ENCODE results near the gene CNNM3. TPM values are rescaled to one million over a fixed set of nuclear protein-coding genes. Genes with fewer than 3 reads are reported as not detected.
A peak's percentile ranks its signal among the peaks of the same experiment; 100 is the strongest.

Gene CNNM3
- total and polyA plus RNA-seq, 2 experiments from 2014 or later: 17.1 to 25.8 TPM

DNA sequence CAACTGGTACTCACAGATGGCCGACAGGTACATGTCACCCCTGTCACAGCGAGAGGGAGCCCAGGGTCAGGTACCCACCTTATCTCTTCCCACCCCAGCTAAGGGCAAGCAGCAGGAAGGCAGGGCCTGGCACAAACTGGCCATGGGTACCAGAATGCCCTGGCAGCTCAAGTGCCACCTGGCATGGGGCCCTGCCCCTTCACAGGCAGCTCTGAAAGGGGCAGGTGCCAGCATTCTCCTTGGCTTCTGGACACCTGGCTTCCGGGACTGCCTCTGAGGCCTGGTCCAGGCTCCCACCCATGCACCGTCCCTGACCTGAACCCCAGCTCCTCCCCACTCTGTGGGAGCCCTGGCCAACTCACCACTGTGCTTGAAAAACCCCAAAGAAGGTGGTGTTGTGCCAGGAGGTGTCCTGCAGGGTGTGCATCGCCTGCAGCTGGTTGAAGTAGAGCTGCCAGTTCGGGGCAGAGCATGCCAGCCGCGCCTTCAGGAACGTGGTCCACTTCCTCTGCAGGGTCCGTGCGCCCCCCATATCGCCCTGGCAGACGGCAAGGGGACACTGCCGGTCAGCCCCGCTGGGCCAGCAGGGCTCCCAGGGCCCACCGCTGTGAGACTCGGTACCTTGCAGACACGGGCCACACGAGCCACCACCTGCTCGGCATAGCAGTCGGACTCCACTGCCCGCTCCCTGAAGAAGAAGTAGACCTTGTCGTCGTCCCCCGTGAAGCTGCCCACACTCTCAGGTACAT is 48.4 kb downstream of the CNNM3 start:
- H4K20me1 ChIP-seq (ENCODE audit: insufficient read depth, poor library complexity, severe bottlenecking): peaks cover 57% of the 10 kb centered on the region
- H3K4me2 ChIP-seq: no peak overlapping the region
- H3K27me3 ChIP-seq: no peaks in the 10 kb centered on the region
- no peaks in the 10 kb centered on the region for H3K36me3 ChIP-seq (replicated peaks; ENCODE audit: insufficient read depth, low read depth)
- H3K4me1 ChIP-seq (ENCODE audit: insufficient read depth): peaks cover 30% of the 10 kb centered on the region
- no peak for TF ChIP-seq EZH2phosphoT487 (IDR thresholded peaks at IDR 0.05; ENCODE audit: low read depth, severe bottlenecking, unreplicated experiment)
- no peak for TF ChIP-seq EZH2 (IDR thresholded peaks at IDR 0.05; ENCODE audit: borderline replicate concordance)
- TF ChIP-seq CTCF (IDR thresholded peaks at IDR 0.05; ENCODE audit: poor library complexity): no peak
- DNase-seq (ENCODE audit: low spot score): no peak
- H3K27ac ChIP-seq: no peak overlapping the region
- WGBS (ENCODE audit: low lambda C conversion rate, missing lambda C conversion rate): 95% methylated on average over 25 of the region's 25 CpGs
- H3K4me3 ChIP-seq: no peak overlapping the region
- H3K9me2 ChIP-seq (replicated peaks; ENCODE audit: insufficient read depth): no peaks in the 10 kb centered on the region
- H3K79me2 ChIP-seq: peaks cover 62% of the 10 kb centered on the region
- H3K9me3 ChIP-seq (ENCODE audit: low read depth): no peaks in the 10 kb centered on the region
- no peak overlapping the region for H2AFZ ChIP-seq

DNA sequence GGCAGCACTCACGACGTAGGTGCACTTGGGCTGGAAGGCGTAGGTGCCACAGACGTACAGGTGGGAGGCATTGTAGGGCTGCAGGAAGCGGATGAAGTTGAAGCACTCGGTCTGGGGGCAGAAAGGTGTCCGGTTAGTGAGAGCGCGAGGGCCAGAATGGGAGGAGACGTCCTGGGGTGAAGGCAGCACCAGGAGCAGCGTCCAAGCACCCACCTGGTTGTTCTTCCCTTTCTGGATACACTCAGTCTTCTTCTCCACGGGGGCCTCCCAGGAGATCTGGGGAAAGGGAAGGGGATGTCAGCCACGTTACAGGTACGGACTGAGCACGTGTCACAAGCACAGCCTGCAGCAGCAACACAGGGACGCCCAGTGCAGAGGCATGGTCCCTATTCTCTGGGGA is 49.6 kb downstream of the CNNM3 start:
- Histone ChIP-seq H3K79me2 (peaks cover 63% of the 10 kb centered on the region), H3K27me3 (no peaks in the 10 kb centered on the region), H3K4me3 (no peak overlapping the region), H3K9me3 (ENCODE audit: low read depth) (no peaks in the 10 kb centered on the region), H3K4me2 (peak overlapping the region; percentile 99), H3K9me2 (replicated peaks; ENCODE audit: insufficient read depth) (no peaks in the 10 kb centered on the region), H3K4me1 (ENCODE audit: insufficient read depth) (peaks cover 34% of the 10 kb centered on the region), H3K36me3 (replicated peaks; ENCODE audit: insufficient read depth, low read depth) (no peaks in the 10 kb centered on the region), H2AFZ (no peak overlapping the region), H4K20me1 (ENCODE audit: insufficient read depth, poor library complexity, severe bottlenecking) (peaks cover 50% of the 10 kb centered on the region), H3K27ac (no peak overlapping the region)
- 92% methylated on average over 14 of the region's 16 CpGs for WGBS (ENCODE audit: low lambda C conversion rate, missing lambda C conversion rate)
- no peak for TF ChIP-seq CTCF (IDR thresholded peaks at IDR 0.05; ENCODE audit: poor library complexity)
- no peak for TF ChIP-seq EZH2 (IDR thresholded peaks at IDR 0.05; ENCODE audit: borderline replicate concordance)
- DNase-seq (ENCODE audit: low spot score): no peak

- no peak overlapping the region for H2AFZ ChIP-seq
- WGBS (ENCODE audit: low lambda C conversion rate, missing lambda C conversion rate): 90% methylated on average over 14 of the region's 14 CpGs
- H4K20me1 ChIP-seq (ENCODE audit: insufficient read depth, poor library complexity, severe bottlenecking): peaks cover 49% of the 10 kb centered on the region
- no peaks in the 10 kb centered on the region for H3K9me3 ChIP-seq (ENCODE audit: low read depth)
- no peaks in the 10 kb centered on the region for H3K36me3 ChIP-seq (replicated peaks; ENCODE audit: insufficient read depth, low read depth)
- H3K9me2 ChIP-seq (replicated peaks; ENCODE audit: insufficient read depth): no peaks in the 10 kb centered on the region
- H3K4me3 ChIP-seq: no peak overlapping the region
- peak overlapping the region; percentile 99 for H3K4me2 ChIP-seq
- H3K79me2 ChIP-seq: peaks cover 63% of the 10 kb centered on the region
- peaks cover 36% of the 10 kb centered on the region for H3K4me1 ChIP-seq (ENCODE audit: insufficient read depth)
- no peak overlapping the region for H3K27ac ChIP-seq
- H3K27me3 ChIP-seq: no peaks in the 10 kb centered on the region
- DNase-seq (ENCODE audit: low spot score): no peak
- TF ChIP-seq EZH2phosphoT487 (IDR thresholded peaks at IDR 0.05; ENCODE audit: low read depth, severe bottlenecking, unreplicated experiment): no peak
- TF ChIP-seq EZH2 (IDR thresholded peaks at IDR 0.05; ENCODE audit: borderline replicate concordance): no peak
- no peak for TF ChIP-seq CTCF (IDR thresholded peaks at IDR 0.05; ENCODE audit: poor library complexity)
Measured at GRCh38 chr2:96866149-96866548, 50.1 kb downstream of the CNNM3 start.

All from hepatocyte (in vitro differentiated cells).